Kidney tubule cell (primary cell): ENCODE results near the gene MYO18A.

Experiments used
- DNase-seq: peaks from one replicate; pipeline ENCODE4 v3.0.0-alpha.2; 2018; ENCODE audit warnings: low spot score

MYO18A gene

GRCh38 chr17:29048440-29049368 lies 131.5 kb downstream of the MYO18A start:
- peak; percentile 59 for DNase-seq

GRCh38 chr17:29046473-29046839 lies 133.7 kb downstream of the MYO18A start:
- no peak for DNase-seq

DNA sequence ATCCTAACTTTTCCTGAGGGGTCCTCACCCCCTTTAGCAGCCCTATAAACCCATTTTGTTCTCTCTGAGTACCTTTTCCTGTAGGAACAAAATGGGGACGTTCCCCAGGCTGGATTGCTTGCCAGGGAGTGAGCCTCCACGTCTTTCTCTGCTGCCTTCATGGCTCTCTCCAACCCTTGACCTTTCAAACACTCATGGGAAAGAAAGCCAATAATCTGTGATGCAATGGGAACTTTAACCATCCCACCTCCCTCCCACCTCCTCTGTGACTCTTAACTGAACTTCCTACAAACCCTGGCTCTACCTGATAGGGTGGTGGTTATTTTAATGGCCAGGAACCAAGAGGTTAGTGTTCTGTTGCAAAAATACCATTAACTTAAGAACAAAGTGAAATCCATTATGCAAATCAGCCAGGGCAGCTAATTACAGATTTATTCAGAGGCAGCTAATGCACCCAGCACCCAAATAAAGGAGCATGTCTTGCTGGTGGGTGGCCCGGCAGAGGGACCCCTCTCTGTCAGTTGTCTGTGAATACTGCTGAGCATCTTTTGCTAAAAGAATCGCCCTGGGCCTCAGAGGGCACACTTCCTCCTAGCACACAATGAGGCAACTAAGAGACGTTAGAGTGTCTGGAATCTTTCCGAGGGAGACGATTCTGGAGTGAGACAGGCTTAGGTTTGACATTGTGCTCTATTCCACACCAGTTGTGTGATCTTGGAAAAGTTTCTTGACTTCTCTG lies 134.3 kb downstream of the MYO18A start:
- DNase-seq = no peak

DNA sequence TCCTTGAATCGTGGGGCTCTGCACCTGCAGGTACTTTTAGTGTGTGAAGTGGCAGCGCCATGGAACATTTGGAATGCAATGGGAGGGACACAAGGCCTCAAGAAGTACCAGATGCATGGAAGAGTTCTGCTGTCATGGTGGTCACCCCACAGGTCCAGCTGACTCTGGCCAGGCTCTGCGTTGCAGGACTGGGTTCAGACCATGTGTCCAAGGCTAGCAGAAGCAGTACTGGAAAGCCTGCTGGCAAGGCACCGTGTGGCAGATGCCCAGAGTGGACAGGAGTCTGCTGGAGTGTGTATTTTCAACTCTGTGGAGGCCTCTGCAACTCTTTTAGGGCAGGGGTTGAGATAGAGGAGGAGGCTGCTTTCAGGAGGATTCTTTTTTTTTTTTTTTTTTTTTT lies 135.2 kb downstream of the MYO18A start:
- DNase-seq = no peak

GRCh38 chr17:29043539-29044145 lies 136.6 kb downstream of the MYO18A start:
- no peak for DNase-seq

- peak; percentile 59 for DNase-seq
These were observed 137.3 kb downstream of the MYO18A start, which contains the start of gene PIPOX for GRCh38 chr17:29042679-29043538. Gene PIPOX (plus strand): TSS chr17:29043141. CDS start chr17:29043226, 85 bp downstream.

GRCh38 chr17:29042026-29042678 lies 138.0 kb downstream of the MYO18A start:
- no peak for DNase-seq

GRCh38 chr17:29041571-29041970 lies 138.6 kb downstream of the MYO18A start:
- no peak for DNase-seq

DNA sequence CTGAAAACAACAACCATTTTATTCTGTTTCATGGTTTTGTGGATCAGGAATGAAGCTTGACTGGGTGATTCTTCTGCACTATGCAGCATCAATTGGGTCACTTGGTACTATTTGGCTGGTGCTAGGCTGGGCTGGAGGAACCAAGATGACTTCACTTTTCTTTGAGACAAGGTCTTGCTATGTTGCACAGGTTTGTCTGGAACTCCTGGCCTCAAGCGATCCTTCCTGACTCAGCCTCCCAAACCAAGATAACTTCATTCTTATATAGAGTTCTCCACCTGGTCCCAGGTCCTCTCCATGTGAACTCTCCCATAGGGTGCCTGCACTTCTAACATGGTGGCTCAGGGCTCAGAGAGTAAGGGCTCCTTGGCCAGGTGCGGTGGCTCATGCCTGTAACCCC lies 139.1 kb downstream of the MYO18A start:
- no peak for DNase-seq

- DNase-seq = peak; percentile 50
These were observed 140.2 kb downstream of the MYO18A start for GRCh38 chr17:29039764-29040598.

DNA sequence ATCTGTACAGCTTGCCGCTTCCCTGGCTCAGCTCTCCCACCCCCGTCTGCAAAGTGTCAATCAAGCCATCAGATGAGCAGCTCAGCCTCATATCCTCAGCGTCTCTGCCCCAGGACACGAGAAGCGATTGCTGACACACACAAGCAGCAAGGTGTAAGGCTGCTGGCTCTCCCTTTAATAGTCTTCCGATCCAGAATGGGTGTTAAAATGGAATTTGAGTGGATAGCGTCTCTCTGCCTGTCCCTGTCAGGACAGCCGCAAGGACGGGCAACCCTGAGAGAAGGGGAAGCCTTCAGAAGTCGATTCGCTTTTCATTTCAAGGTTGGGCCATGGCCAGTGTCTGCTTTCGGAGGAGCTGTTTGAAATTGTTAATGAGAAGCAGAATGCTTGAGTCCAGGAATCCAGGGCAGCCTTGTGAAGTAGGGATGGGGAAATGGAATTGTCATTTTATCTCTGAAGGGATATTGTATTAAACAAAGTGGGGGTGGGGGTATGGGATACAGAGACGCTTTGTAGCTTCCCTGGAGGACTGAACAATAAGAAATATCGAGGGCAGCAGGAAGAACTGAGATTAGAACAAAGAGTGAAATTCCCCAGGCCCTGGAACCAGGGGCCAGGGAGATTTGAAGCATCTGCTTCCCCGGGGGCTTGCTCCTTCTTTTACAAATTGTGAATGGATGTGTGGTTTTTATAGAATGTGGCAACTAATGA lies 142.0 kb downstream of the MYO18A start:
- DNase-seq = no peak

- no peak for DNase-seq
These were observed 142.5 kb downstream of the MYO18A start for GRCh38 chr17:29037739-29038084.

DNA sequence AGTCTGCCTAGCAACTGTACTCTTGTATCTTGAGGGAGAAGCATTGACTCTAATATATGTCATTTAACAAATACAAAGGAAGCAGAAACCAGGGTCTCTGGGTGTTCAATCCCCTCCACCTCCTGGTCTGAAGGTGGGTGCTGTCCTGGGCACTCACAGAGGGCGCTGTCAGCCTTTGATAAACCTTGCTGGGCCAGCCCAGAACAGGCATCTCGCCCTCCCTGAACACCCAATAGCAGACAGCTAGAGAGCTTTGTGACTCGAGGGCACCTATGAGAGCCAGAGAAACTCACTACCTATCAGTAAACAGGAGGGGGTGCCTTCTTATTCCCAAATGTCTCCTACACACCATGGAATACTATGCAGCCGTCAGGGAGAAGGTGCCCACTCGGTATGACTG lies 143.6 kb downstream of the MYO18A start:
- DNase-seq = no peak

DNA sequence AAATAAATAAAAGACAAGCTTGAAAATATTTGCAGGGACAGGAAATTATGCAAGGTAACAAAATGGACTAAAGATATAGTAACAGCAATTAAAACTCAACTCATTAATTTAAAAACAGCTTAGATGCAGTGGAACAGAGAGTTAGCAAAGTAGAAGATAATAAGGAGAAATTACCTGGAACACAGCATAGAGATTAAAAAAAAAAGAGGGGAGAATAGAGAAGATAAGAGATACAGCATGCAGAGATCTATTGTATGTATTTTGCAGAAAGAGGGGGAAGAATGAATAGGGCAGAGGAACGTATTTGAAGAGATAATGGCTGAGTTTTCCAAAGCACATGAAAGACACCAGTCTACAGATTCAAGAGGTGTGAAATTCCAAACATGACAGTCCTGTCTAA lies 145.7 kb downstream of the MYO18A start:
- no peak for DNase-seq

DNA sequence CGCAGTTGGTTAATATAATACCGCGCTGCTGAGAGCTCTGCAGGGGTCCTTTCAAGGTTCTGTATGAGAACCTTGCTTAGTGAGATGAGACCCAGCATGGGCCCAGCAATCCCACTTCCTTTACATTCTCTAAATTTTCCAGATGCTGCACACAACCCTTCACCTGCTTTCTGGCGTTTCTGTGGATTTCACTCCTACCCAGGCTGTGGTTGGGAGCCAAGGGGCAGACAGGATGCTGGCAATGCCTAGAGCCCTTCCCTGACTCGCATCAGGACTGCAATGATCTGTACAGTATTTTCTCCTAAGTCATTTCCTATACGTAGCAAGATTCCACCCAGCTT lies 147.4 kb downstream of the MYO18A start:
- DNase-seq = no peak

GRCh38 chr17:29032013-29032856 lies 148.0 kb downstream of the MYO18A start:
- DNase-seq = no peak

DNA sequence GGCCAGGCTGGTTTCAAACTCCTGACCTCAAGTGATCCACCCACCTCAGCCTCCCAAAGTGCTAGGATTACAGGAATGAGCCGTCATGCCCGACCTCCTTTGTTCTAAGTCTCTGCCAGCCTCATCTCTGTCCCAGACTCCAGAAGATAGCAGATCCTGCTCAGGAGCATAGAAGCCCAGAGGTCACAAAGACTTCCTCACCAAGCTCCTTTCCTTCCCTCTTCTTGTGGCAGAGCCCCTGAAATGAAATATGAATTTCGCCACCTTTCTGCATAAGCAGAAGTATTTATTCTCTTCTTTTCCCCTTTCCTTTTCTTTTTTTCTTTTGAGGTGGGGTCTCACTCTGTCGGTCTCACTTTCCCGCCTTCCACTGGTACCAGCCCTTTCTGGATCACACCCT lies 148.7 kb downstream of the MYO18A start:
- no peak for DNase-seq

DNA sequence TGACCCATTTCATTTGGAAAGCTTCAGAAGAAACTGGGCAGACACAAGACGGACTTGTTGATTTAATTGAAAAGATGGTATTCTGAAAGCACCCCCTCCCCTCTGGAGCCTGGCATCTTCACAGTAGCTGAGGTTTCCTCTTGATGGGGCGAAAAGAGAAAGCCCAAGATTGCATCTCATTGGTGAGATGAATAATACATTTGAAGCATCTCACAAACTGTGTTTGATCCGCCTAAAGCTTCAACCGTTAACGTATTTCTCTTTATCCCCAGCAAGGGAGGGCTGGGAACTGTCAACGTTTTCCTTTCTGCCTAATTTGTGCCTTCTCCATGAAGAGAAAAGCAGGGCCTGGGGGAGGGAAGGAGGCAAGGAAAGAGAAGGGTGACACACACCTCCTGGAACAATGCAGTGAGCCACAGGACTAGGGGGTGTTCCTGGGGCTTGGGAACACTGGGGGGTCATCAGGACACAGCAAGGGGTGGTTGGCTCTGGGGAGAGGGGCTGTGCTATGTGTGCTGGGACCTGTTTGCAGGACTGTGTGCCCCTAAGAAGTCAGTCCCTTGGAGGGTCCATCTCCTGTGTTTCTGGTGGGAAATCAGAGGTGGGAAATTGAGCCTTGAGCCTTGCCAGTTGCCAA lies 155.8 kb downstream of the MYO18A start:
- no peak for DNase-seq
